H4 (cell line): Measurements from ENCODE around the gene SSR4. TPM values are rescaled to one million over a fixed set of nuclear protein-coding genes. Genes with fewer than 3 reads are reported as not detected.

ENCODE experiments used
- DNase-seq: peaks from one replicate; pipeline ENCODE4 v3.0.0-alpha.2; 2015; ENCODE audit warnings: low spot score
- total RNA-seq: library from RNA; depleted of rRNA; stranded (reverse); fragments of >200 nt; shearing (Covaris generic); gene quantifications from 2 replicates; pipeline ENCODE4 v1.2.3, GENCODE V29; 2014; rRNA removed

Gene SSR4
- total RNA-seq, 1 experiment from 2014 or later, result 254 TPM

- DNase-seq, result no peak
Observed at GRCh38 chrX:153829799-153830639, 35.6 kb downstream of the SSR4 start, which contains the start of gene PDZD4. PDZD4 (minus strand) TSS chrX:153830544; CDS start chrX:153830298, 246 bp downstream.

- no peak for DNase-seq
Observed at GRCh38 chrX:153830640-153831428, 36.4 kb downstream of the SSR4 start.

- DNase-seq, result no peak
Observed at GRCh38 chrX:153831429-153832150, 37.1 kb downstream of the SSR4 start.

- no peak for DNase-seq
Observed at GRCh38 chrX:153832728-153833127, 38.3 kb downstream of the SSR4 start.

GRCh38 chrX:153836921-153837320 is 42.5 kb downstream of the SSR4 start:
- DNase-seq, result no peak

- DNase-seq, result no peak
Observed at GRCh38 chrX:153844509-153845082, 50.1 kb downstream of the SSR4 start.

- no peak for DNase-seq
Observed at GRCh38 chrX:153845195-153845594, 50.7 kb downstream of the SSR4 start.

- DNase-seq, result no peak
Observed at GRCh38 chrX:153845842-153846241, 51.4 kb downstream of the SSR4 start.

Other genes with a start within 250 kb of the SSR4 start
- 31.4 and 36.2 TPM in 2 replicates for gene CCNQ, start 195.5 kb upstream of the SSR4 start, total RNA-seq
- gene DUSP9, start 147.5 kb upstream of the SSR4 start, total RNA-seq, result 1.3 and 3.2 TPM in 2 replicates
- gene PNCK, start 120.9 kb upstream of the SSR4 start, total RNA-seq, result 0.70 and 4.4 TPM in 2 replicates
- gene SLC6A8, start 106.7 kb upstream of the SSR4 start, total RNA-seq, result 21.7 and 43.3 TPM in 2 replicates
- gene BCAP31, start 70.3 kb upstream of the SSR4 start, total RNA-seq, result 233 and 264 TPM in 2 replicates
- gene ABCD1, start 69.8 kb upstream of the SSR4 start, total RNA-seq, result 8.6 and 9.1 TPM in 2 replicates
- 0.60 and 1.6 TPM in 2 replicates for gene PLXNB3, start 30.4 kb upstream of the SSR4 start, total RNA-seq
- 0.06 and 0.35 TPM in 2 replicates for gene SRPK3, start 13.6 kb upstream of the SSR4 start, total RNA-seq
- 68.9 and 78.0 TPM in 2 replicates for gene IDH3G, start 293 bp upstream of the SSR4 start, total RNA-seq
- gene PDZD4, start 35.9 kb downstream of the SSR4 start, total RNA-seq, result 3.8 and 4.0 TPM in 2 replicates
- 7.9 and 9.7 TPM in 2 replicates for gene L1CAM, start 91.5 kb downstream of the SSR4 start, total RNA-seq
- 0.14 and 0.33 TPM in 2 replicates for gene AVPR2, start 110.0 kb downstream of the SSR4 start, total RNA-seq
- gene ARHGAP4, start 131.6 kb downstream of the SSR4 start, total RNA-seq, result 0.31 and 0.82 TPM in 2 replicates
- 167 and 216 TPM in 2 replicates for gene NAA10, start 140.4 kb downstream of the SSR4 start, total RNA-seq
- gene RENBP, start 150.0 kb downstream of the SSR4 start, total RNA-seq, result 0.10 TPM in 1 of 2 replicates, not detected in the other
- gene HCFC1, start 177.2 kb downstream of the SSR4 start, total RNA-seq, result 19.4 and 23.5 TPM in 2 replicates
- 2.2 and 2.7 TPM in 2 replicates for gene TMEM187, start 178.1 kb downstream of the SSR4 start, total RNA-seq
- 50.0 and 58.6 TPM in 2 replicates for gene IRAK1, start 225.2 kb downstream of the SSR4 start, total RNA-seq